HepG2 (cell line): ENCODE results near the gene CDCP1. TPM values are rescaled to one million over a fixed set of nuclear protein-coding genes. Genes with fewer than 3 reads are reported as not detected.

Source experiments
- ARID4A ChIP-seq: sonication (generic); formaldehyde crosslinking; IDR thresholded peaks from 2 replicates; pipeline ENCODE4 v1.5.0; 2020; ENCODE audit warnings: mild to moderate bottlenecking, missing genetic modification reagents, borderline replicate concordance
- CREM ChIP-seq, 2 experiments: sonication (generic) in 1 of 2; formaldehyde crosslinking in 1 of 2; IDR thresholded peaks; 2 replicates each; pipeline versions ENCODE4 v1.4.0 to v1.6.1; 2016 to 2020; ENCODE audit warnings: antibody characterized with exemption in 1 of 2, mild to moderate bottlenecking in 1 of 2, missing genetic modification reagents in 1 of 2
- DPF2 ChIP-seq: sonication (generic); formaldehyde crosslinking; IDR thresholded peaks from 2 replicates; pipeline ENCODE4 v1.4.0; 2020; ENCODE audit warnings: mild to moderate bottlenecking, low read depth, missing genetic modification reagents, borderline replicate concordance
- FOXJ3 ChIP-seq: sonication (generic); formaldehyde crosslinking; IDR thresholded peaks from 2 replicates; pipeline ENCODE4 v1.4.0; 2020; ENCODE audit warnings: missing genetic modification reagents, mild to moderate bottlenecking, borderline replicate concordance
- JUNB ChIP-seq: sonication (generic); formaldehyde crosslinking; IDR thresholded peaks from 2 replicates; pipeline ENCODE4 v1.8.0; 2022; ENCODE audit warnings: missing genetic modification reagents, mild to moderate bottlenecking, borderline replicate concordance
- NCOA2 ChIP-seq: sonication (generic); formaldehyde crosslinking; IDR thresholded peaks from 2 replicates; pipeline ENCODE4 v1.8.0; 2022; ENCODE audit warnings: inconsistent platforms
- PAX8 ChIP-seq: sonication (generic); formaldehyde crosslinking; IDR thresholded peaks from 2 replicates; pipeline ENCODE4 v1.8.0; 2022; ENCODE audit warnings: mild to moderate bottlenecking, missing genetic modification reagents, borderline replicate concordance
- SMARCE1 ChIP-seq: fragments of 450-650 bp; IDR thresholded peaks from 2 replicates; pipeline ENCODE4 v1.6.1; 2017; ENCODE audit warnings: borderline replicate concordance
- TOE1 ChIP-seq: sonication (generic); formaldehyde crosslinking; IDR thresholded peaks from 2 replicates; pipeline ENCODE4 v1.4.0; 2020; ENCODE audit warnings: mild to moderate bottlenecking, missing genetic modification reagents
- ZGPAT ChIP-seq: IDR thresholded peaks from 2 replicates; pipeline ENCODE4 v1.6.1; 2016; ENCODE audit warnings: mild to moderate bottlenecking
- ZHX2 ChIP-seq, 2 experiments: sonication (generic) in 1 of 2; formaldehyde crosslinking in 1 of 2; IDR thresholded peaks; 2 replicates each; pipeline versions ENCODE4 v1.6.1 to v1.9.0; 2014 to 2022; ENCODE audit warnings: antibody characterized with exemption in 1 of 2, borderline replicate concordance in 1 of 2, inconsistent platforms in 1 of 2, low read depth in 1 of 2, missing genetic modification reagents in 1 of 2
- ZNF101 ChIP-seq: sonication (generic); formaldehyde crosslinking; IDR thresholded peaks from 2 replicates; pipeline ENCODE4 v1.4.0; 2020; ENCODE audit warnings: mild to moderate bottlenecking, low read depth, missing genetic modification reagents, borderline replicate concordance
- ZNF24 ChIP-seq: fragments of 450-650 bp; IDR thresholded peaks from 2 replicates; pipeline ENCODE4 v1.6.1; 2017; ENCODE audit warnings: antibody characterized with exemption, mild to moderate bottlenecking
- ZNF264 ChIP-seq: sonication (generic); formaldehyde crosslinking; IDR thresholded peaks from 2 replicates; pipeline ENCODE4 v1.4.0; 2020; ENCODE audit warnings: missing genetic modification reagents
- ZNF558 ChIP-seq: sonication (generic); formaldehyde crosslinking; IDR thresholded peaks from 2 replicates; pipeline ENCODE4 v1.9.0; 2022; ENCODE audit warnings: mild to moderate bottlenecking, missing genetic modification reagents, borderline replicate concordance
- ZNF567 ChIP-seq: sonication (generic); formaldehyde crosslinking; IDR thresholded peaks from 2 replicates; pipeline ENCODE4 v1.8.1; 2023; ENCODE audit warnings: mild to moderate bottlenecking, missing genetic modification reagents, borderline replicate concordance
- polyA plus RNA-seq, 8 experiments: library from polyadenylated mRNA; depleted of rRNA in 3 of 8; stranded (reverse) in 7 of 8; unstranded in 1 of 8; fragments of >200 nt; fragmentation: Illumina TruSeq in 4 of 8; extraction: Trizol in 4 of 8; gene quantifications; 2 replicates each; pipeline versions ENCODE4 v1.2.1 to v1.2.3, GENCODE V29; 2011 to 2016; ENCODE audit warnings: low read depth in 4 of 8, missing spikeins in 1 of 8, mixed read lengths in 1 of 8; ENCODE audit not compliant: insufficient read depth in 1 of 8
- total RNA-seq, 5 experiments: library from RNA; depleted of rRNA; stranded (reverse); fragments of >200 nt; fragmentation: Illumina TruSeq; extraction: Trizol; gene quantifications; 2 replicates each; pipeline ENCODE4 v1.2.3, GENCODE V29; 2016; ENCODE audit warnings: low read depth in 1 of 5

Gene CDCP1
- total and polyA plus RNA-seq, 2 of the 13 experiments (the other 11 are each of a cell fraction or from before 2014, with no cell fraction given) = 0.11 to 0.18 TPM

GRCh38 chr3:45191924-45192417 lies 45.8 kb upstream of the CDCP1 start (continued):
- TF ChIP-seq TOE1 (no peak), ZNF558 (CRISPR knock-in tag) (no peak), ZHX2 (IDR thresholded peaks at IDR 0.05; ENCODE audit: low read depth) (no peak), ZHX2 (CRISPR knock-in tag; IDR thresholded peaks at IDR 0.05; ENCODE audit: borderline replicate concordance) (no peak), ZNF101 (CRISPR knock-in tag) (no peak), FOXJ3 (peak; percentile 55; the same call in 1 of the 2 replicates), ZNF24 (no peak), ZNF264 (0 out of 2 replicates have a peak, but pooled peaks have one; percentile 54), PAX8 (CRISPR knock-in tag) (no peak), ZNF567 (CRISPR knock-in tag) (no peak), CREM (IDR thresholded peaks at IDR 0.05) (peak; percentile 55; the same call in 1 of the 2 replicates), CREM (CRISPR knock-in tag; IDR thresholded peaks at IDR 0.05) (no peak), DPF2 (CRISPR knock-in tag) (peak; percentile 89), ARID4A (CRISPR knock-in tag) (peak; percentile 12; the same call in 1 of the 2 replicates), ZGPAT (0 out of 2 replicates have a peak, but pooled peaks have one; percentile 21), SMARCE1 (no peak), JUNB (CRISPR knock-in tag) (no peak), NCOA2 (peak; percentile 42)
